COR-L47 (cell line): ENCODE results near the gene DCAF12.

ENCODE experiments used
- DNase-seq: peaks from one replicate; lab custom pipeline; 2025; lab: John Stamatoyannopoulos, UW

The DCAF12 gene

GRCh38 chr9:34125681-34126206, 754 bp downstream of the DCAF12 start:
- no peak for DNase-seq

- DNase-seq, result no peak
Measured at GRCh38 chr9:34124926-34125325, 1.6 kb downstream of the DCAF12 start.

GRCh38 chr9:34124099-34124498, 2.4 kb downstream of the DCAF12 start:
- no peak for DNase-seq

GRCh38 chr9:34123682-34124081, 2.8 kb downstream of the DCAF12 start:
- no peak for DNase-seq

GRCh38 chr9:34121996-34122395, 4.5 kb downstream of the DCAF12 start:
- no peak for DNase-seq

GRCh38 chr9:34119713-34120112, 6.8 kb downstream of the DCAF12 start:
- no peak for DNase-seq

GRCh38 chr9:34114436-34114835, 12.1 kb downstream of the DCAF12 start:
- DNase-seq, result peak; percentile 40

GRCh38 chr9:34106110-34106509, 20.4 kb downstream of the DCAF12 start:
- DNase-seq, result no peak

GRCh38 chr9:34102796-34103195, 23.7 kb downstream of the DCAF12 start:
- no peak for DNase-seq

- no peak for DNase-seq
Measured at GRCh38 chr9:34098307-34098706, 28.2 kb downstream of the DCAF12 start.

- DNase-seq, result no peak
Measured at GRCh38 chr9:34097865-34098264, 28.6 kb downstream of the DCAF12 start.

- no peak for DNase-seq
Measured at GRCh38 chr9:34096751-34097150, 29.7 kb downstream of the DCAF12 start.

GRCh38 chr9:34093578-34093977, 32.9 kb downstream of the DCAF12 start:
- no peak for DNase-seq

GRCh38 chr9:34089311-34089710, 37.2 kb downstream of the DCAF12 start:
- DNase-seq, result no peak

GRCh38 chr9:34087370-34087769, 39.1 kb downstream of the DCAF12 start:
- DNase-seq, result no peak

- DNase-seq, result no peak
Measured at GRCh38 chr9:34086864-34087263, 39.6 kb downstream of the DCAF12 start.

- no peak for DNase-seq
Measured at GRCh38 chr9:34085581-34086500, 40.7 kb downstream of the DCAF12 start.

GRCh38 chr9:34084562-34084961, 41.9 kb downstream of the DCAF12 start:
- DNase-seq, result no peak

GRCh38 chr9:34079181-34079580, 47.3 kb downstream of the DCAF12 start:
- DNase-seq, result no peak

- no peak for DNase-seq
Measured at GRCh38 chr9:34072868-34073590, 53.5 kb downstream of the DCAF12 start.

GRCh38 chr9:34072410-34072809, 54.1 kb downstream of the DCAF12 start:
- no peak for DNase-seq

- DNase-seq, result no peak
Measured at GRCh38 chr9:34070606-34071324, 55.7 kb downstream of the DCAF12 start.
